Body of pancreas (tissue), 2 donors: Measurements from ENCODE around the gene SLC19A2. TPM values are rescaled to one million over a fixed set of nuclear protein-coding genes. Genes with fewer than 3 reads are reported as not detected.

ENCODE experiments used
- small RNA-seq: library from RNA; depleted of rRNA; stranded (forward); fragments of <200 nt; gene quantifications from one replicate; pipeline ENCODE3, GENCODE V24; 2016
- total RNA-seq, 2 donors: library from RNA; depleted of rRNA; stranded (reverse); fragments of >200 nt; gene quantifications; one replicate each; pipeline ENCODE4 v1.1.0, GENCODE V29; 2016

Gene SLC19A2
- total RNA-seq, 2 donors from 2014 or later = 15.0 to 18.1 TPM

Small RNA genes lying within 50 kb of the gene (small RNA-seq; reads per million reads assigned to genes)
- not detected for gene AL021068.2

Other genes with a start within 250 kb of the SLC19A2 start
- 10 to 100 TPM in 1 of 2 donors, 1 to 10 TPM in 1; 8.9 to 23.9 TPM for gene NME7, start 118.1 kb downstream of the SLC19A2 start, total RNA-seq
- 10 to 100 TPM; 11.5 to 15.0 TPM for gene BLZF1, start 117.7 kb downstream of the SLC19A2 start, total RNA-seq
- 1 to 10 TPM; 4.2 to 8.2 TPM for gene CCDC181, start 58.5 kb downstream of the SLC19A2 start, total RNA-seq
- 1 to 10 TPM in 1 of 2 donors, under 1 TPM in 1; 0.33 to 4.2 TPM for gene F5, start 100.5 kb upstream of the SLC19A2 start, total RNA-seq
- gene SELP, start 144.2 kb upstream of the SLC19A2 start, total RNA-seq = 1 to 10 TPM; 1.6 to 2.9 TPM
- gene SELL, start 225.7 kb upstream of the SLC19A2 start, total RNA-seq = under 1 TPM in 1 of 2 donors, not detected in 1; 0.26 TPM
- gene SELE, start 248.1 kb upstream of the SLC19A2 start, total RNA-seq = 1 to 10 TPM in 1 of 2 donors, not detected in 1; 1.3 TPM